CD4-positive, alpha-beta T cell treated with Interleukin-4 for 1 hour (primary cell): Measurements from ENCODE around the gene LRMDA.

ENCODE experiments used
- DNase-seq, 2 donors: peaks; one replicate each; pipeline ENCODE4 v3.0.0-alpha.2; 2020 to 2022

Gene LRMDA

GRCh38 chr10:75544993-75545706 lies 113.7 kb downstream of the LRMDA start:
- no peak for DNase-seq

GRCh38 chr10:75546004-75546403 lies 114.6 kb downstream of the LRMDA start:
- no peak for DNase-seq

DNA sequence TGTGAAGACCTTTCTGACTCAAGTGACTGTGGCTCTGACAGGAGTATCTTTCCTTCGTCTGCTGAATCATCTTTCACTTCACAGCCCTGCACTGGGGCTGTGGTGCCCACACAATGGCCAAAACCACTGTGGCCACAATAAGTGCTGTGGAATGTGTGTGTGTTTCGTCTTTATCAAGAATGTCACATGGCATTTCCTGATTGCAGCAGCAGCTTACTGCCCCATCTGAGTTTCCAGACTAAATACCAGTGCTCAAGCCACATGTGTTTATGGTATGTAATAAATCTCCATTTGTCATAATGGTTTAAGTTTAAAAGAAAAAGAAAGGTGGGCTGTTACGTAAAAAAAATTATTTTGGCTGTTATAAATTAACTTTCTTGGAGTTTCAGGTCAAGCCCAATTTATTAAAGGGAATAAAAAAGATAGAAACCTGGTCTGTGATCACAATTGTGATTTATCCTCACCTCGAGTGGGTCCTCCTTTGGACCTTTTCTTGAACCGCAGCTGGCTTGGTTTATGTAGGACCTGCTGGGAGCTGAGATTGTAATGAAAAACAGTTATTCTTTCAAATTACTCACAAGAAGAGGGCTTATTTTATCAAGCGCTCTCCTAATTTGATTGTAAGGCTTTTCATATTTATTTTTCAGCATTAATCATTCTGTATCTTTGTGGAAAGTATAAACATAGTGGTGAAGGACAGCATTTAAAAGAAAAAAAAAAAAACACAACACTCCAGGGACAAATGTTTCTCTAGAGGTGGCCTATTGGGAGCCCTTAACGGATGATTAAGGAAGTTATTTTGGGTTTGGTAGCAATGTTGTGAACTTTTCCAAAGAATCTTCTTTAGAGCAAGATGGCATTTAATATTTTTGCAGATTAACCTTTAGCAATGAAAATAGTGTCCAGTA lies 116.2 kb downstream of the LRMDA start:
- no peak for DNase-seq

DNA sequence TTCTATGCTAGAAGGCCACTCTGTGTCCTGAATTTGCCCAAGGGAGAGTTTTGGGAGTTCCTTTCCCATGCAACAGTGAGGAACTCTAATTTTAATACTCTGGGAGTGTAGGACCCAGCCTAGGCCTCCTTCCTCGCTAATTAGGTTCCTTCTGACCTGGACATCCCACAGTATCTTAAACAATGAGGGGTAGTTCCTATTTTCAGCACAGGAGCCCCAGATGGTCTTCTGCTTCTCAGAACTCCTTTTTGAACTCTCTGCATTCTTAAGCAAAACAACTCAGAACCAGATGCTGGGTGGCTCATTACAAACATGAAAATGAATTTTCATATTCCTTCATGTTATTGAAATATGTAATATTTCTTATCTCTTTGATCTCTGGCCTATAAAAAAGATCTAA lies 116.9 kb downstream of the LRMDA start:
- DNase-seq, result no peak

DNA sequence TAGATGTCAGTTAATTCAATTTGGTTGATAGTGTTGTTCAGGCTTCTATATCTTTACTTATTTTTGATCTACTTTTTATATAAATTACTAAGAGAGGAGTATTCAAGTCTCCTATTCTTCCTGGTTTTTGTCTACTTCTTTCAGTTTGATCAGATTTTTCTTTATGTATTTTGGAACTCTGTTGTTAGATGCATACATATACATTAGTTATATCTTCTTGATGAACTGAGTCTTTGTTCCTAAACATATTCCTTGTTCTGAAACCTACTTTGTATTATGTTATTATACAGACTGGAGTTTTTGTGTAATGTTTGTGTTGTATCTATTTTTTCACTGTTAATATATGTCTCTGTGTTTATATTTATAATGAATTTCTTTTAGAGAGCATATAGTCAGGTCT lies 118.8 kb downstream of the LRMDA start:
- DNase-seq, result no peak

DNA sequence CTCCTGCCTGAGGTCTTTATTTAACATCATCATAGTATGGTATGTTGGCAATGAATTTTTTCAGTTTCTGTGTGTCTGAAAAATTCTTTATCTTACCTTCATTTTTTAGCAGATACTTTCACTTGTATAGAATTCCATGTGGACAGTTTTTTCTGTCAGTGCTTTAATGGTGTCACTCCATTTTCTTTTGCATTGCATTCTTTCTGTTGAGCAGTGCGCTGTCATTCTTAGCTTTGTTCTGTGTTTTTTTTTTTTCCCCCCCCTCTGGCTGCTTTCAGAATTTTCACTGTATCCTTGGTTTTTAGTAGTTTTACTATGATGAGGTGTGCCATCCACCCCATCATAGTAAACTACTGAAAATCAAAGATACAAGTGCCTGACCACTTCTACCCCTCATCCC lies 120.7 kb downstream of the LRMDA start:
- no peak for DNase-seq

- DNase-seq, result no peak
These were observed 122.1 kb downstream of the LRMDA start for GRCh38 chr10:75553550-75553949.

DNA sequence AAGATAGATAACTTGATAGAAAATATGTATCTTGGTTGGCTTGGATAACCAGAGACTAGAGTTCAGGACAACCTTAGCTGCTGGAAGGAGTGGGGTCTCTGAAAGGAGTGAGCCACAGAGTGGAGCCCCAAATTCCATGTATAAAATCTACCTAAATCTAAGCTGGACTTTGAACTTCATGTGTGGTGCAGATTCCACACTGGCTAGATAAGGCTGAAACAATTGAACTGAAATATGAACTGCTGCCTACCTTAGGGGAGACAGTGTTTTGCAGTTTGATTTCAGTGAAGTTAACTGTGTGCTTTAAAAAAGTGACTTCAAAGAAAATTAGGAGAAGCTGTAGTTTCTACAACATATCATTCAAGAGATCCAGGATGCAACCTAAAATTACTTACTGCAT lies 123.9 kb downstream of the LRMDA start:
- no peak for DNase-seq

DNA sequence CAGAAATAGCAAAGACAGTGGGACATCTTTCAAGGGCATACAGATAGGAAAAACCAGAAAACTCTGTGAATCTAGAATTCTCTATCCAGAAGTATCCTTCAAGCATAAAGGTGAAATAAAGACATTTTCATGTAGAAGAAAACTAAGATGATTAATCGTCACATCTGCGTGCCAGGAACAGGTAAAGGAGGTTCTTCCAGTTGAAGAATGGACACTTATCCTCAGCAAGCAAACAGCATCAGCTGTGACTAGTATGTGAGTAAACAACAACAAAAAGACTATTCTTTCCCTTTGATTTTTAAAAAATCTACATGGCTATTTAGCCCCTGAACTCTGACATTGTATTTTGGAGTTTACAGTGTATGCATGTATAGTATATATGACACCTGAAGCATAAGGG lies 124.9 kb downstream of the LRMDA start:
- DNase-seq, result no peak

- no peak for DNase-seq
These were observed 134.1 kb downstream of the LRMDA start for GRCh38 chr10:75565286-75566251.

DNA sequence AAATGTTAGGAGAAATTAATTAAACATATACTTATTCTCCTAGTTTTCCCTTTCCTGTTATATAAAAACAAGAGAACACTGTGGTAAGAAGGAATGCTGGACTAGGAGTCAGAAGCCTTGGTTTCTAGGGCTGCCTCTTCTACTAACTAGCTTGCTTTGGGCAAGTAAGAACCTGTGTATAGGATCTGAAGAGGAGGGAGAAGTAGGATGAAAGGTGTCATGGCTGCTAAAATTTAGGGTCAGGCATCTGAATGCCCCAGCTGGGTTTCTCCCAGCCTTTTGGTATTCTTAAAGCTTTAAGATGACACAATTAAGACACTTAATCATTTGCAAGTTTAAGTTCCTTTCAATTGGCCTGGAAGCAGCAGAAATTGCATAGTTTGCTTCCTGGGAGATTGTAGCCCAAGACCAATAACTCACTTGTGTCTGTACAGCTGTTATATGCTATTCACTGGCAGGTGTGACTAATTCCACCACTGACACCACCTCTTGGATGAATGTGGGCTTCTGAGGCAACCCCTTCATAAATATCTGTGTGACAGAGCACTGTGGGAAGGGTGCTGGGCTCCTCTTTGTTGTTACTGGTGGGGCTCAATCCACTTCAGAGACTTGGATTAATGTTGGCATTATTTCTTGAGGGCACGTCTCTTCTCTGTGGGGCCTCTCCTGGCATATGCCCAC lies 137.2 kb downstream of the LRMDA start:
- no peak for DNase-seq

DNA sequence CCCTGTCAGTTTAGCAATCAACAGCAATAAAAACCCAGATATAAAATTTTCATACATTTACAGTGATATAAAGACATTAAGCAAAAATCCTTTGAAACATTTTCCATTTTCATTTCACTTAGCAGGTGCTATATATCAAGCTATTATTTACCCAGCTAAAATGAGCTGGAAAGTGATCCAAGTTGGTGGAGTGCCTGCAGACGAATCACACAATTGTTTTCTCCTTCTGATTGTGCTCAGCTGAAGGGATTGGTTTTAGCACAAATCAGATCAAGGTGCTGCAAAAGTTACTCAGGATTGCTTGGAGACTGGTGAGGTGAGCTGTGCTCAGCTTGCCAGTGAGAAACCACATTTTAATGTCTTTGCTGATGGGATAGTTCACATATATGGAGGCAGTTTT lies 138.1 kb downstream of the LRMDA start:
- no peak for DNase-seq

GRCh38 chr10:75572478-75572877 lies 141.1 kb downstream of the LRMDA start:
- no peak for DNase-seq

DNA sequence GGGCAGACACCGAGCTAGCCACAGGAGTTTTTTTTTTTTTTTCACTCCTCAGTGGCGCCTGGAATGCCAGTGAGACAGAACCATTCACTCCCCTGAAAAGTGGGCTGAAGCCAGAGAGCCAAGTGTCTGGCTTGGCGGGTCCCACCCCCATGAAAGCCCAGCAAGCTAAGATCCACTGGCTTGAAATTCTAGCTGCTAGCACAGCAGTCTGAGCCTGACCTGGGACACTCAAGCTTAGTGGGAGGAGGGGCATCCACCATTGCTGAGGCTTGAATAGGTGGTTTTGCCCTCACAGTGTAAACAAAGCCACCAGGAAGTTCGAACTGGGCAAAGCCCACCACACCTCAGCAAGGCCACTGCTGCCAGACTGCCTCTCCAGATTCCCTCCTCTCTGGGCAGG lies 144.5 kb downstream of the LRMDA start:
- DNase-seq, result no peak

DNA sequence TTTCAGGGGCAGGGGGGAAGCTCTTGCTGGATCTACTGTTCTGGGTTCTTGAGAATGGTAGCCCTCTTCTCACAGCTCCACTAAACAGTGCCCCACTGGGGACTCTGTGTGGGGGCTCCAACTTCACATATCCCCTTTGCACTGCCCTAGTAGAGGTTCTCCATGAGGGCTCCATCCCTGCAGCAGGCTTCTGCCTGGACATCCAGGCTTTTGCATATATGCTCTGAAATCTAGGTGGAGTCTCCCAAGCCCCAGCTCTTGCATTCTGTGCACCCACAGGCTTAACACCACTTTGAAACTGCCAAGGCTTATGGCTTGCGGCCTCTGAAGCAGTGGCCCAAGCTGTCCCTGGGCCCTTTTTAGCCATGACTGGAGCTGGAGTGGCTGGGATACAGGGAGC lies 150.7 kb downstream of the LRMDA start:
- no peak for DNase-seq

- no peak for DNase-seq
These were observed 153.9 kb downstream of the LRMDA start for GRCh38 chr10:75585294-75585693.

DNA sequence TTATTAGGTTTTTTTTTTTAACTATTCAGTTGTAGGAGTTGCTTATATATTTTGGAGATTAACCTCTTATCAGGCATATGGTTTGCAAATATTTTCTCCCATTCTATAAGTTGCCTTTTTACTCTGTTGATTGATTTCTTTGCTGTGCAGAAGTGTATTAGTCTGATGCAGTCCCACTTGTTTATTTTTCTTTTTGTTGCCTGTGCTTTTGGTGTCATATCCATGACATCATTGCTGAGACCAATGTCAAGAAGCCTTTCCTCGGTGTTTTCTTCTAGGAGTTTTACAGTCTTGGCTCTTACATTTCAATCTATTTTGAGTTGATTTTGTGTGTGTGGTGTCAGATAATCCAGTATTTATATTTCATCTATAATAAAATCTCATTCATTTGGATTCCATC lies 155.4 kb downstream of the LRMDA start:
- no peak for DNase-seq

GRCh38 chr10:75588031-75588430 lies 156.6 kb downstream of the LRMDA start:
- no peak for DNase-seq

DNA sequence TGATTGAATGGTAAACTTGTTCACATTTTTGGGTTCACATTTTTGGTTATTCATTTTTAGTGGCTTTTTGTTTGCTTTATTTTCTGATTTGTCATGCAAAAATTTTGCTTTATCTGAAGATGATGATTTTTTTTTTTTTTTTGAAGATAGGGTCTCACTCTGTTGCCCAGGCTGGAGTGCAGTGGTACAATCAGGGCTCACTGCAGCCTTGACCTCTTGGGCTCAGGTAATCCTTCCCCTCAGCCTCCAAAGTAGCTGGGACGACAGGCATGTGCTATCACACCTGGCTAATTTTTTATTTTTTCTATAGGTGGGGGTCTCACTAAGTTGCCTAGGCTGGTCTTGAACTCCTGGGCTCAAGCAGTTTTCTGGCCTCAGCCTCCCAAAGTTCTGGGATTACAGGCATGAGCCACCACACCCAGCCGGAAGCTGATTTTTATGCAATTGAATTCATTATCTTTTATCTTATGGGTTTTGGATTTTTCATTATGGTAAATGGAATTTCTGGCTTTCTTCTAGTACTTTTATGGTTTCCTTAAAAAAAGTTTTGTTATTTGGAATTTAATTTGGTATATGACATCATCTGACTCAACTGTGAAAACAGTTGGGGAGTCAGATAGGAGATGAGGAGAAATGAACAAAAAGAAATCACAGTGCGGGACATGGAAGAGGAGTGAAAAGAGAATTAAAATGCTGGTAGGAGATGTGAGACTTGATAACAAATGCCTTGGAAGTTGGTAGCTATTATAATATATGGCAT lies 158.7 kb downstream of the LRMDA start:
- no peak for DNase-seq

DNA sequence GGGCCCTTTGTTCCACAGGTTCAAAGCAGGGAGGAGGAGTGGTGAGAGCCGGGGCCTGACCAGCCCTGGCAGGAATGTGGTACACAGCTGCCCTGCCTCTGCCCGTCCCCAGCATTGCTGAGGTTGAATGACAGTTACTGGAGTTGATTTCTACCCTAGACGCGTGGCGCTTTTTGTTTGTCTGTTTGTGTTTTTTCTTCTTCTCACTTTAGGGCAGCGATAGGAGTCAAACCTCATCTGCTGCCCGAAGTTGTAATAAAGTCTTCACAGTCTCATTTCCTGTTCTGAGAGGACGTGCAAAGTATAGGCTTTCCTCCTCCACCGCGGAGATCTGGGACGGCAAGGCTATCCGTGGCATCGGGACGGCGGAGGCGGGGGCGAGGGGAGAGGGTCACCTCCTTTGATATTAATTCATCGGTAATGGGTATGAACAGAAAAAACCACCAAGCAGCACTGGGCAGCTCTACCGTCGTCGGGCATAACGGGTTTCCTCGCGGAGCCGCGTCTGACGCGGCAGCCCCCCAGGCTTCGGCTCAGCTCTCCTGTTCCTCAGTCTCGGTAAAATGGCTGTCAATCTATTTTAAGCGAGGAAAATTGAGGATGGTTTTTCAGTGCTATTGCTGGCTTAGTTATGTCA lies 160.8 kb downstream of the LRMDA start:
- no peak for DNase-seq
